GM18907 (cell line): Measurements from ENCODE around the gene FMN1.

Experiments used
- ATAC-seq: cut with Tn5 transposase; IDR thresholded peaks from one replicate; pipeline ENCODE4 v1.9.1; 2021; ENCODE audit warnings: mild to moderate bottlenecking, moderate library complexity; ENCODE audit not compliant: unreplicated experiment

The FMN1 gene

DNA sequence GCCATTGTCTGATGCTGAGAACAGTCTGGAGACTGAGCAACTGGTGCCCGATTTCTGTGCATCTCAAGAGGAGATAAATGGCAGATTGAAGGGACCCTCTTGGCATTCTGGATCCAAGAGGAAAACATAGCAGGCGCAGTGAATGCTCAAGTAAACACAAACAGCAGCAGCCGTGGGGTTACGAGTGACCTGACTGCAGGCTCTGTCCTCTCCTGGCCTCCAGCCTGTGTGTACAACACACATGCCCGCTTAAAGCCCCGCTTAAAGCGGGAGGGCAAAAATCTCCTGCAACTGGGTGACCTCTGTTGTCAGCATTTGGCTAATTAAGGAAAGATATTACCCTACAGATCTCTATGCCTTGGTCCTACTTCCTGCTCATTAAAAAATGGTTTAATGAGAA is 356.2 kb downstream of the FMN1 start:
- ATAC-seq: no peak

DNA sequence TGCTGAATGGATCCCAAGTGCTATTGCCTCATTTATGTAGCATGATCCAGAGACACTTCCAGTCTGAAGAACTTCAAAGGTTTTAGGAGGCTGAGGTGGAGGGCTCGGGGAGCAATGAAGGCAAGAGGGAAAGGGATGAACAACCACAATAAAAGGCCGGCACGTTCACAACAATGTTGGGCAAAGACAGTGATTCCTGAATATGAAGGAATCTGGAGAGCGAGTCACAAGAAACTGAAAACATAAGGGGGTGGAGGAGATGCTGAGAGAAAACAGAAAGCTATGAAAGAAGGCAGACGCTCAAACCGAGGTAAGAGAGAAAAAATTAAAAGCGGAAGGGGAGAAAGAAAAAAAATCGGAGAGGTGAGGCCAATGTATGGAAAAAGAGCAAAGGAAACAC is 356.6 kb downstream of the FMN1 start:
- ATAC-seq: no peak

DNA sequence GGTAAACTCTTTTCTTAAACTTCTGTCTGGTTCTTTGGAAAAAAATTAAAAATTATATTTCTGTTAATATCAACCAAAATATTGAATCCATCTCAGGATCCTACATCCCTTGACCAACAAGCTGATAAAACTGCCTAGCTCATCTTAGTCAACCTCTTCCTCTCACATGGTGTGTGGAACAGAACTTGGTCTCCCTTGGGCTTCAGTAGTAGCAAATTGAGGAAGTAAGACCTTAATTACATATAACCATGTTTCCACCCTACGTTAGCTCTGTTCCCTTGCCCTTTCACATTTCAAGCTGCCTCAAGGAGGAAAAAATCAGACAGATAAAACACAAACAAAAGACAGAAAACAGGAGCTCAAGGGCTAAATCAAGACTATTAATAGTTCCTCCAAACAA is 360.4 kb downstream of the FMN1 start:
- peak; percentile 83 for ATAC-seq

DNA sequence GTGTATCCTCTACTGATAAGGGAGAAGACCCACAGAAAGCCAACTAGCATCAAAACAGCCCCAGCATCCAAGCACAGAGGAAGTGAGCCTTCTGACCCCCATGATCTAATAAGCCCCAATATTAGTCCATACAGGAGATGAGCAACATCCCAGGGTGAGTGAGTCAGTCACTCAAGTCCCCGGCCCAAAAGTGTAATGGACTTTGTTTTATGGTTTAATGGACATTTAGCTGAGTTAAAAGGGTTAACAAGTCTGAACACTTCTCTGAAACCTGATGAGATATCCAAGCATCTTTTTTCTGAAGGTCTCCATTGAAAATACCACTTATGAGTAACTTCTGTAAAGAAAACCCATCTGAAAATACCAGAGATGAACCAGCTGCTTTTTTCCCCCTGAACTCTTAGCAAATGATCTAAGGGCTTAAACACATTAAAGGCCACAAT is 361.1 kb downstream of the FMN1 start:
- no peak for ATAC-seq

DNA sequence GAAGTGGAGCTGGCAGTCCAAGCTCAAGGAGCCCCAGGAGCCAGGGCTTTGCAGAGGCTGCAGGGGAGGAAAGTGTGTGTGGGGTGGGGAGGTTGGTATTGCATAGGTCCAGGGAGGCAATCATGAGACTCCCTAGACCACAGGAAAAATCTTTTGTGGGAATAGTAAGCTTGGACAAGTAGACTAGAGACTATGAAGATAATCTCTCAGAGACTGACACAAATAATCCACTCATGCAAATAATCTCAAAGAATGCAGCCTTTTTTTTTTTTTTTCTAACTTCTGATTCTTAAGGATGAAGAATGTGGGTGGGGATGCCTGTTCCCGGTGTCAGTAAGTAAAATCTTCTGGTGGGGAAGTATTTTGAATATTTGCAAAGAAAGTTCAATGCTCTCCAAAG is 363.0 kb downstream of the FMN1 start:
- no peak for ATAC-seq

DNA sequence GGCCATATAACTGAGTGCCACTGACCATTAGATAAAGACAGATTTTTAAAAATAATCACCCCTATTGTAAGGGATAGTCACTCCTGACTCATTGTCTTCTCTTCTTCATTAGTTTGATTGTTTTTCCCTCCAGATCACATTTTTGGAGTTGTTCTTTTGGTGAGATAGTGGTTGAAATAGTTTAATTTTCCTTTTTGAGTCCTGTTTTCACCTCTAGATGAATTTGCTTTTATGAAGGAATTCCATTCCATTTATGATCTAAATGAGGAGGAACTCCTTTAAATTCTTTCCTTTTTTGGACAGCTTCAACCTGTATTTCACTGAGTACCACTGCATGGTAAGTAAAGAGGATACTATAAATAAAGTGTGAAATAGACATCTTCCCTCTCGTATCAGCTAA is 364.3 kb downstream of the FMN1 start:
- no peak for ATAC-seq

DNA sequence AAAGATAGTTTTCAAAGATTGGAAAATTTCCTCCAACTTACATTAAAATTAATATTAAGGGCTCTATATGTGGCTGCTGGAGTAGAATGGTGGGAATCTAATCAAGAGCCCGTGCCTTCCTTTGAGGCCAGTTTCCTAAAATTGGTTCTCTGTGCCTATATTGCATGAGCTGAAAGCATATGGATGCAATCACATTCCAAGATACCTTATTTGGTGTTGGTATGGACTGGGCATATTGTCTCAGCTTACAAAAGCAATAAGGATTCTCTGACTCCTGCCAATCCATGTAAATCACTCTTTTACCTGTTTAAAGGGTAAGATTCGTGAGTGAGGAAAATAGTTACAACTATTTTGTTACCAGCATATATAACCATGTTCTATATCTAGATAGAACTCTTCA is 365.1 kb downstream of the FMN1 start:
- no peak for ATAC-seq

DNA sequence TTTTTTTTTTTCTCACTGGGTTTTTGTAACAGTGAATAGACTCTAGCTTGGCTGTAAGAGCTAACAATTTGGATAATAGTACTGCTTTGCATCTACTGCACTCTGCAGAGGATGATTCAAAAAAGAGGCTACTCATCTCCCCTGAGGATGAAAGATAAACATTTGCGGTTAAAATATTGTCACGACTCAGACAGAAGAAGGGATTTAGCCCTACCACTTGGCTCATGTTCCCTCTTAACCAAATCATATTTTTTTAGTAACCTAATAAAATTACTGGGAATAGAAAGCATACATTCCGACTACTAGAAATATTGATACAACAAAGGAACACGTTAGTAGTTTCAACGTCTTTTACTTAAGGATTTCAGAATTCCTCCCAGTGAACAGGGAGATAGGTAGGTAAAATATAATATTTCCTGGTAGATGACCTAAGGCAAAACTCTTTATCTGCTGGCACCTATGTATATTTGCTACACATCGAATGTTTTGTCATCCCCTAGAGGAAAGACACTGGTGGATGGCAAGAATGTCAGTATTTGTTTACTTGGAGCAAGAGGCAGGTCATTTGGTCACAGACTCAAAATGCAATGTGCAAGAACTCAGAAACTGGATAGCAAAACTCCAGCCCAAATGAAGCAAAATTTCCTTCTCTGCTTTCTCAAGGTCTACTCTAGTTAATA is 365.9 kb downstream of the FMN1 start:
- no peak for ATAC-seq

DNA sequence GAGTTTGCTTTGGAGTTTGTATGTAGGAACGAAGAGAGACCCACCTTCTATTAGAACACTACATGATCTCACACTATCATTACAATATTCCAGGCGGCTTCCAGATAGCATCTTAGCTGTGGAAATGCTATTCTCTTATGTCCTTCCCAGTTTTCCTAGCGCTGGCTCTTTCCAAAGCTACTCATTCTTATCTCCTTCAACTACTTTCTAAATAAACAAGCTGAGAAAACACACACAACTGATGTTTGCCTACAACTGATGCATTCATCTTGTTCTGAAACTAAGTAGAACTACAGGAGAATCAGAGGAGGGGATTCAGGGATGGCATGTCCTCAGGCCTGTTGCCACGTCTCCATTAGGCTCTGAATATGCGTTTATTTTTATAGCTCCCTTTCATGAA is 367.8 kb downstream of the FMN1 start:
- no peak for ATAC-seq

DNA sequence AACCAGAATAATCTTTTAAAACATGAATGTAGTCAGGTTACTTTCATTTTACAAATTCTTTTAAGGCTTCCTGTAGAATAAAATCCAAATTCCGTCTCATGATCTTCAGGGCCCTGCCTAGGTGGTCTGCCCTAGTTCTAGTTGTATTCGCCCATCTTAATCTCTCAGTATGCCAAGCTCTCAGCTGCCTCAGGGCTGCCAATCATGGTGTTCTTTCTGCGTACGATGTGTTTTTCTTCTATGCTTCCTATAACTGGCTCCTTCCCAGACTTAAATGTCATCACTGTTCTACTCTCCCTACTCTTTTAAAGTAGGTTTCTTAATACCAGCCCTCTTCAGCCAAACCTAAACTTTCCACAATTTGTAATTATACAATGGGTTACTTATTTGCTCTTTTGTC is 369.3 kb downstream of the FMN1 start:
- no peak for ATAC-seq

DNA sequence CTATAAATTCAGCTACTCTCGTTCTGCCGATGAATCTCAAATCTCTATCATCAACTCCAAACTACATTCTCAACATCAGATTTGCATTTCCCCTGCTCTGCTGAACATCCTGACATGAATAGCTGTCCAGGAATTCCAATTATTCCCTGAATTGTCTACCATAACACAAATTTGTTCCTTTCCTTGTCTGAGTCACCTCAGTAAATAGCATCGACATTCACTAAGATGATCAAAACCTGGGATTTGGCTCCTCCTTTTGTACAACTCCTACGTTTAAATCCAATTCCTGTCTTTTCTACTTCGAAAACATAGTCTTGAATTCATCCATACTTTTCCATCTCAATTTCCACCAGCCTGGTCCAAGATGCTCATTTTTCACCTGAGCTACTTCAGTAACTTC is 369.7 kb downstream of the FMN1 start:
- ATAC-seq: no peak

DNA sequence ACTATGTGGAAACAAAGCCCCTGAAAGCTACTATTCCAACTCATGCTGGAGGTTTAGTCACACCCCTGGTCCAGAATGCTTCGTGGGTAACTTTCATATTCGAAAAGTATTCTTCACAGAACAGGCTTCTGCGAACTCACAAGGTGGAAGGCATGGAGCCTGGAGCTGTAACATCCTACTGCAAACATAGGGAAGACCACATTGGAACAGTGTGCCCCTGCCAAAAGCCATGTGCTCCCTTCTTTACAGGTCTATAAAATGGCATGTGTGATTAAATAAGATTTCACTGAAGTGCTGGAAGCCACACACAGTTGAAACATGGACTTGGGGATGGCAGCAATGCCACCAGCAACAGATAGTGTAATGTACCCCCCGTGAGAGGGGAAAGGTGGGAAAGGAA is 370.8 kb downstream of the FMN1 start:
- no peak for ATAC-seq

DNA sequence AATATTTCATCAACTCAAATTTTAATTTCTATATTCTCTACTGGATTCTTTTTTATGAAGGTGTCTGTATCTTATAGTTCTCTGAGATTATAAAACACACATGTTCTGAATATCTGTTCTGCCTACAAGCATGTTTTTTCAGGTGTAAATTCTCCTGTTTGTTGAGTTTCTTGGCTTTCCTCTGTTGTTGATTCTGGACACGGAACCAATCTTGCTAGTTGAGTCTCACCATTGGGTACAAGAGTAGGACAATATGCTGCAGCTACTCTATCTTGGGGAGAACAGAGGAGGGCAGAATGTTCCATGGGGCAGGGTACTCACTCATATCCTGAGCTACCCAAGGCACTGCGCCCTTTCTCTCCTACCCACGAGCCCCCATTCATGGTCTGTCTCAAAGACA is 371.8 kb downstream of the FMN1 start:
- no peak for ATAC-seq

DNA sequence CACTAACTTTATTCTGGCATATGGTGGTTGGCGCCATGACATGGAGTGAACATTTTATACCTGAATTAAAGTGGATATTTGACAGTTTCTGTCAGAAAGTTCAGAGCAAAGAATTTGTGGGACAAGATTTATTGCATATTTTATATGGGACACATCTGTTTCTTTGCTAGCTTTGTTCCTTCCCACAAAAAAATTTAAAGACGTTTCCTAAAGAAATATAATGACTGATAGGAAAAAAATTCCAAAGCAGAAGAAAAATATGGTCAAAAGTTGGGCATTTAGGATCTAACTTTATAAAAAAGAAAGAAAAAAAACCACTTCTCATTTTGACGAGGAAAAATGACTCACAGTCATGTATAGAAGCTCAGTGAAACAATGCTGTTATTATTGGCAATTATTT is 375.1 kb downstream of the FMN1 start:
- ATAC-seq: no peak

DNA sequence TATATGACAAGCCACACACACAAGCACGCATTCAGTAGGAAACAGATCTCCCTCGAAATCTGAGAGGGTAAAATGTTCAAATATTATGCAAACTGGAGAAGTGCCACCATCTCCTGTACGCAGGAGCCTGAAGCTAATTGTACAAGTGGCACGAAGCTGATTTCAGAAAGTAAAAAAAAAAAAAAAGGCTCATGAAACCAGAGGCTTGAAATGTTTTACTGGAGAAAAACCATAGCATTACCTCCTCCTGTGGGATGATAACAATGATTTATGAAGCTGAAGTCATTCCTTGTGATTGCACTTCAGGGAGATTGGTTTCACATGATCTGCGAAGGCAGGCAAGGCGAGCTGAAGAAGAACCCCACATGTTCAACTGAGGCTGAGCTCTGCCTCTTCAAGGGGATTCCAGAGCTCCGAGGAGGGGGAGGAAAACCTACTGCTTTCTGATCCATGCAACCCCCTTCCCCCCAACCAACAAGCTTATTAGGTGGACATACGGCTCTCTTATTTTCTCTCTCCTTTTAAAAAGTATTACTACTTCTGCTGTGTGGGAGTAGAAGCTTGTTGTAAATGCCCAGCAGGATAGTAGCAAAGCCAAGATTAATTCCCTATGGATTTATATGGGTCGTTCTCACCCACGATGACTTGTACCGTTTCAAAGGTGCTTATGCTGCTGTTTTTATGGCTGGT is 375.6 kb downstream of the FMN1 start:
- no peak for ATAC-seq

DNA sequence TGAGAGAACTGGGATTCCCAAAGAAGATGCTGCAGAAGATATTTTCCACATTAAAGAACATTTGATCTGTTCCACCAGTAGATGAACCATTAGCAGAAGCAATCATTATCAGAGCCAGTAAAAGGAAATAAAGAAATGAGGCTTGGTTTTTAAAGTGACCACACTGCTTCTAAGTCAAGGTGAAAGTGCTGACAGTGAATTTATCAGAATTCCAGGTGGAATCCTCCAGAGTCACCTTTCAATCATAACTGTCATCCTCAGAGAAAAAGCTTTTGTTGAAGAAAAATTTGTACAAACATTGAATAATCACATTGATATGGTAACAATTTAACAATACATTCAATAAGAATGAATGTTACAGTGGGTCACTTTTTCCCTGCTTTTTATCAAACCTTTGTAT is 376.9 kb downstream of the FMN1 start:
- ATAC-seq: no peak

DNA sequence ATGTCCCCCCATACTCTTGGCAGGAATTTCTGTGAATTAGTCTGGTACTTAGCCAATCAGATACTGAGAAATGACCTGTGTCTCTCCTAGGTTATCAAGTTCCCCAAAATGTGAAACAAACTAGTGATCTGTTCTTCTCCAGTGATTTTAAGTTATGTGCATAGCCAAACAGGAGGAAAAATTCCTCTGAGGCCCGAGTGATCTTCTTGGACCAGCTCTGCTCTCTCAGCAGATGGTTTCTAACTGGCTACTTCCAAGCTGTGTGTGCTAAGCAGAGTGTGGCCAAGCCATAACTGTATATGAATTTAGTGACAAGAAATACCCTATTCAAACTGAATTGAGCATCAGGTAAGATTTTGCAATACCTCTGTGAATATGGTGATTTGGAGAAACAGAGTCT is 387.2 kb downstream of the FMN1 start:
- no peak for ATAC-seq

DNA sequence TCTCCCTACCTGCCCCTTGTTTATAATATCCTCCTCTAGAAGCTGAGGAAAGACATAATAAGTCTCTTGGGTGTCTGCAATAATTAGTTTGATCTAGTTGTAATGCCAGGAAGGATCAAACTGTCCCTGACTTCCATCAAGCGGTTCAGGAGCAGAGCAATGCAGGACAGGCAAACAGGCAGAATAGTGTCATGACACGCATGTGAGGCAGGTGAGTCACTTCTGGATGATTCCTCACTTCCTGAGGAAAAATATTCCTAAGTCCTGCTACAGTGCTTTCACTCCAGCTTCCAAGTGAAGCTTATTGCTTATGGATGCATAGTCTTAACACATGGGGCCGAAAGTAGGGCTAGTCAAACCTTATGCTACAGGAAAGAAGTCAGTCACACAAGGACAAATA is 390.9 kb downstream of the FMN1 start:
- no peak for ATAC-seq

DNA sequence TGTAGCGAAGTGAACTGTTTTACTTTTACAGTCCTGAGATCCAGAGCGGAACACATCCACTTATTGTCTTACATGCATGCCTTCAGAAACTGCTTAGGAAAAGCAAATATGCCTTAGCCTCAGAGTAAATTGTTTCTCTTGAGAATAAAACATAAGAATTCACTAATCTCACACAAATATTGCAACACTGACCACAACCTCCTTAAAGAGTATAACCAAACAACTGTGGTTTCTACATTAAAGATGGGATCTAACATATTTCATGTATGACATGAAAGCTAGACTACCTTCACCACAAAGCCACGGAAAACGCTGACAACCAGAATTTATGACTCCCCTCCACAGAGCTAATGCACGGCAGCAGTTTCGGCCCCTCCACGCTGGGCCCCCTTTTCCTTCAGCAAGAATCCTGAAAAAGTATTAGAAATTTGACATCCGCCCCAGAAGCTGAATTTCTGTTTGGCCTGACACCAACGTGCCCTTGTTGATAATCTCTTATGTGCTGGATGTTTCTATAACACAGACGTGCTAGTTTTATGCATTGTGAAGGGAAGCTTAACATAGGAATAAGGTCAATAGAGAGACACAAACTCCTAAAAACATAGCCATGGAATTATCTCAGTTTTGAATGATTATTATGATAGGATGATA is 392.1 kb downstream of the FMN1 start:
- ATAC-seq: no peak

DNA sequence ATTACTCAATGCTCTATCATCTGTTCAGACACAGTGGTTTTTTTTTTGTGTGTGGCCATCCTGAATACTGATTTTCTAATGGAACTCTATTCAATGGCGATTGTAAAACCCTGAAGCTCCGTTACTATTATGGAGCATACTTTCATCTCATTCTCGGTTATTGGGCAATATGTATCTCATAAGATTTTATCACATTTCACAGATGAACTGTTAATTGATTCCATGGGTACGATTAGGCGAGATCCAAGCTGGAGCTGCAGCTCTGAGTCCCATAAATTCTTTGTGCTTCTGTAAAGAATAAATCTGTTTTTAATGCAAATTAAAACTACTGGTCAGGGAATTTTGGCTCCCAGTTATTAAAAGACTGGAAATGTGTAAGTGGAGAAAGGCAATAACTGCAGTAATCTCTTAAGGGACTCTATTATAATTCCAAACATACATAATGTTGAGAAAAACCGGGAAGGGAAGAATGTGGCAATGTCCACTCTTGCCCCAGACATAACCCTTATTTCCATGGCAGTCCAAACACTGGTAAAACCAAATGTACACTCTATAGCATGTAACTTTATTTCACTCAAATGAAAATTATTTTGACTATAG is 394.5 kb downstream of the FMN1 start:
- no peak for ATAC-seq

DNA sequence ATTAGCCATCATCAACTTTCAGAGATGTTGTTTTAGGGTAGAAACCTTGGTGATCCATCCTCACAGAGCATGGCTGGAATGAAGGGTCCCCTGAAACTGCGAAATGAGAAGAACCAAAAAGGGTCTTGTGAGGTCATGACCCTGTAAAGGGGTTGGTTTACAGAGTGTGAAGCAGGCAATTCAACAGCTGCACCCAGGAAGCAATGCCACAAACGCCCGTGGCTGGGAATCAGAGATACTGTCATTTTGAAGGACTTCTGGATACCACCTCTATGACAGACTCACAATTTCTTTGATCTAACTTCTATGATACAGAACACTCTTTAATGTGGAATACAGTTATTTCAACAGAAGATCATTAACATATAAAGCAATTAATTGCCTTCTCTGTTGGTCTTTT is 397.7 kb downstream of the FMN1 start:
- ATAC-seq: no peak

DNA sequence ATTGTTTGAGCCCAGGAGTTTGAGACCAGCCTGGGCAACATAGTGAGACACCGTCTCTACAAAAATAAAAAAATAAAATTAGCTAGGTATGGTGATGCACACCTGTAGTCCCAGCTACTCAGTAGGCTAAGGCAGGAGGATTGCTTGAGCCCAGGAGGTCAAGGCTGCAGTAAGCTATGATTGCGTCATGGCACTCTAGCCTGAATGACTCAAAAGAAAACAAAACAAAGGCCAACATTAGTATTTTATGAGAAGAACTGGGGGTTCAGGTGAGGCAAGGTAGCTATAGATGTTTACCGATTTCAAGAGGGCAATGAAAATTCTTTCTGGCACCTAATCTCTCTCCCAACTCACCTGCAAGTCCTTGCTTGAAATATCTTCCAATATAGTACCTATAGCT is 399.5 kb downstream of the FMN1 start:
- ATAC-seq: no peak
